ENCODE measurements around the gene WDR44.

Gene WDR44

GRCh38 chrX:118325453-118325852 lies 20.5 kb upstream of the WDR44 start:
- no peaks in the 10 kb centered on the region for H3K4me1 ChIP-seq (ENCODE audit: control insufficient read depth in 2 of 2, insufficient read depth in 1 of 2, low read depth in 1 of 2, low read length in 2 of 2)
- no peaks in the 10 kb centered on the region for H3K36me3 ChIP-seq (replicated peaks in 1 of 2; ENCODE audit: control insufficient read depth in 2 of 2, insufficient read depth in 2 of 2, low read length in 2 of 2)
- no peak overlapping the region for H2AFZ ChIP-seq (ENCODE audit: low read length)
- no peak overlapping the region for H3K27ac ChIP-seq (replicated peaks; ENCODE audit: low read length)
- DNase-seq (ENCODE audit: low spot score), result no peak
- no peak overlapping the region for H3K4me3 ChIP-seq (ENCODE audit: low read length in 2 of 2)
- H3K23ac ChIP-seq (ENCODE audit: low read depth, low read length, poor library complexity), result no peak overlapping the region
- no peaks in the 10 kb centered on the region for H3K9me3 ChIP-seq (replicated peaks in 1 of 2; ENCODE audit: control insufficient read depth in 2 of 2, insufficient read depth in 1 of 2, low read depth in 1 of 2, low read length in 2 of 2)
- no peak overlapping the region for H2BK5ac ChIP-seq (ENCODE audit: low read length)
- H3K9ac ChIP-seq (ENCODE audit: low read depth, low read length, poor library complexity), result no peak overlapping the region
- H4K8ac ChIP-seq (ENCODE audit: low read depth, low read length), result no peak overlapping the region
- no peak overlapping the region for H4K91ac ChIP-seq (ENCODE audit: low read depth, low read length, poor library complexity)
- H2AK5ac ChIP-seq (ENCODE audit: low read depth, low read length), result no peak overlapping the region
- H3K79me1 ChIP-seq (ENCODE audit: low read depth, low read length), result no peaks in the 10 kb centered on the region
- H2BK12ac ChIP-seq (ENCODE audit: low read length), result no peak overlapping the region
- no CpG with 5 or more reads among the region's 2 CpGs for WGBS, 2 donors (ENCODE audit: extremely low coverage in 2 of 2, insufficient read length in 2 of 2, insufficient replicate concordance in 1 of 2)
- no peak overlapping the region for H3K18ac ChIP-seq (ENCODE audit: low read length)
- H3K4ac ChIP-seq (ENCODE audit: low read length), result no peak overlapping the region
- H2BK15ac ChIP-seq (ENCODE audit: low read length), result no peak overlapping the region
- no peak overlapping the region for H3K14ac ChIP-seq (ENCODE audit: low read length)
- H3K27me3 ChIP-seq (ENCODE audit: control insufficient read depth in 3 of 3, insufficient read depth in 3 of 3, low read depth in 1 of 3, low read length in 3 of 3), result peaks cover 0 to 4% (median 0%) of the 10 kb centered on the region in 3 experiments
- H3K4me2 ChIP-seq (ENCODE audit: insufficient read depth, low read length, poor library complexity, severe bottlenecking), result no peak overlapping the region
- H2BK120ac ChIP-seq (ENCODE audit: low read depth, low read length), result no peak overlapping the region

- Histone ChIP-seq H4K8ac (ENCODE audit: low read depth, low read length) (no peak overlapping the region), H3K4me1 (ENCODE audit: control insufficient read depth in 2 of 2, insufficient read depth in 1 of 2, low read depth in 1 of 2, low read length in 2 of 2) (no peaks in the 10 kb centered on the region), H3K9ac (ENCODE audit: low read depth, low read length, poor library complexity) (no peak overlapping the region), H3K27me3 (ENCODE audit: control insufficient read depth in 3 of 3, insufficient read depth in 3 of 3, low read depth in 1 of 3, low read length in 3 of 3) (peaks cover 0 to 10% (median 0%) of the 10 kb centered on the region in 3 experiments), H3K23ac (ENCODE audit: low read depth, low read length, poor library complexity) (no peak overlapping the region), H2BK5ac (ENCODE audit: low read length) (no peak overlapping the region), H2BK15ac (ENCODE audit: low read length) (no peak overlapping the region), H2BK120ac (ENCODE audit: low read depth, low read length) (no peak overlapping the region), H4K91ac (ENCODE audit: low read depth, low read length, poor library complexity) (no peak overlapping the region), H2AK5ac (ENCODE audit: low read depth, low read length) (no peak overlapping the region), H3K4ac (ENCODE audit: low read length) (no peak overlapping the region), H3K18ac (ENCODE audit: low read length) (no peak overlapping the region), H2BK12ac (ENCODE audit: low read length) (no peak overlapping the region), H3K4me3 (ENCODE audit: low read length in 2 of 2) (no peak overlapping the region), H3K9me3 (replicated peaks in 1 of 2; ENCODE audit: control insufficient read depth in 2 of 2, insufficient read depth in 1 of 2, low read depth in 1 of 2, low read length in 2 of 2) (no peaks in the 10 kb centered on the region), H3K36me3 (replicated peaks in 1 of 2; ENCODE audit: control insufficient read depth in 2 of 2, insufficient read depth in 2 of 2, low read length in 2 of 2) (no peaks in the 10 kb centered on the region), H2AFZ (ENCODE audit: low read length) (no peak overlapping the region), H3K14ac (ENCODE audit: low read length) (no peak overlapping the region), H3K4me2 (ENCODE audit: insufficient read depth, low read length, poor library complexity, severe bottlenecking) (no peak overlapping the region), H3K27ac (replicated peaks; ENCODE audit: low read length) (no peak overlapping the region), H3K79me1 (ENCODE audit: low read depth, low read length) (no peaks in the 10 kb centered on the region)
- no peak for DNase-seq (ENCODE audit: low spot score)
- no CpG with 5 or more reads among the region's 3 CpGs for WGBS, 2 donors (ENCODE audit: extremely low coverage in 2 of 2, insufficient read length in 2 of 2, insufficient replicate concordance in 1 of 2)
Measured at GRCh38 chrX:118329175-118329574, 16.7 kb upstream of the WDR44 start.

GRCh38 chrX:118337687-118338086 lies 8.2 kb upstream of the WDR44 start:
- H4K91ac ChIP-seq (ENCODE audit: low read depth, low read length, poor library complexity), result no peak overlapping the region
- no CpG with 5 or more reads among the region's 2 CpGs for WGBS, 2 donors (ENCODE audit: extremely low coverage in 2 of 2, insufficient read length in 2 of 2, insufficient replicate concordance in 1 of 2)
- no peak overlapping the region for H2BK15ac ChIP-seq (ENCODE audit: low read length)
- no peaks in the 10 kb centered on the region for H3K9me3 ChIP-seq (replicated peaks in 1 of 2; ENCODE audit: control insufficient read depth in 2 of 2, insufficient read depth in 1 of 2, low read depth in 1 of 2, low read length in 2 of 2)
- H3K18ac ChIP-seq (ENCODE audit: low read length), result no peak overlapping the region
- no peak overlapping the region for H3K4me3 ChIP-seq (ENCODE audit: low read length in 2 of 2)
- no peak overlapping the region for H3K14ac ChIP-seq (ENCODE audit: low read length)
- no peaks in the 10 kb centered on the region for H3K79me1 ChIP-seq (ENCODE audit: low read depth, low read length)
- H2BK120ac ChIP-seq (ENCODE audit: low read depth, low read length), result no peak overlapping the region
- peaks cover 0 to 4% (median 0%) of the 10 kb centered on the region in 3 experiments for H3K27me3 ChIP-seq (ENCODE audit: control insufficient read depth in 3 of 3, insufficient read depth in 3 of 3, low read depth in 1 of 3, low read length in 3 of 3)
- H3K4ac ChIP-seq (ENCODE audit: low read length), result no peak overlapping the region
- no peak overlapping the region for H2BK5ac ChIP-seq (ENCODE audit: low read length)
- no peak overlapping the region for H3K4me2 ChIP-seq (ENCODE audit: insufficient read depth, low read length, poor library complexity, severe bottlenecking)
- H3K4me1 ChIP-seq (ENCODE audit: control insufficient read depth in 2 of 2, insufficient read depth in 1 of 2, low read depth in 1 of 2, low read length in 2 of 2), result no peaks in the 10 kb centered on the region
- no peaks in the 10 kb centered on the region for H3K36me3 ChIP-seq (replicated peaks in 1 of 2; ENCODE audit: control insufficient read depth in 2 of 2, insufficient read depth in 2 of 2, low read length in 2 of 2)
- no peak overlapping the region for H3K23ac ChIP-seq (ENCODE audit: low read depth, low read length, poor library complexity)
- DNase-seq (ENCODE audit: low spot score), result no peak
- H2BK12ac ChIP-seq (ENCODE audit: low read length), result no peak overlapping the region
- peak overlapping the region; percentile 9 for H2AFZ ChIP-seq (ENCODE audit: low read length)
- H3K9ac ChIP-seq (ENCODE audit: low read depth, low read length, poor library complexity), result no peak overlapping the region
- no peak overlapping the region for H3K27ac ChIP-seq (replicated peaks; ENCODE audit: low read length)
- no peak overlapping the region for H4K8ac ChIP-seq (ENCODE audit: low read depth, low read length)
- H2AK5ac ChIP-seq (ENCODE audit: low read depth, low read length), result no peak overlapping the region

GRCh38 chrX:118338930-118339329 lies 7.0 kb upstream of the WDR44 start:
- Histone ChIP-seq H2BK15ac (ENCODE audit: low read length) (no peak overlapping the region), H3K79me1 (ENCODE audit: low read depth, low read length) (no peaks in the 10 kb centered on the region), H3K4me1 (ENCODE audit: control insufficient read depth in 2 of 2, insufficient read depth in 1 of 2, low read depth in 1 of 2, low read length in 2 of 2) (no peaks in the 10 kb centered on the region), H3K18ac (ENCODE audit: low read length) (no peak overlapping the region), H2BK12ac (ENCODE audit: low read length) (no peak overlapping the region), H3K27me3 (ENCODE audit: control insufficient read depth in 3 of 3, insufficient read depth in 3 of 3, low read depth in 1 of 3, low read length in 3 of 3) (no peaks in the 10 kb centered on the region), H3K14ac (ENCODE audit: low read length) (no peak overlapping the region), H4K91ac (ENCODE audit: low read depth, low read length, poor library complexity) (no peak overlapping the region), H2AFZ (ENCODE audit: low read length) (no peak overlapping the region), H3K4me2 (ENCODE audit: insufficient read depth, low read length, poor library complexity, severe bottlenecking) (no peak overlapping the region), H3K27ac (replicated peaks; ENCODE audit: low read length) (no peak overlapping the region), H4K8ac (ENCODE audit: low read depth, low read length) (no peak overlapping the region), H3K9ac (ENCODE audit: low read depth, low read length, poor library complexity) (no peak overlapping the region), H3K36me3 (replicated peaks in 1 of 2; ENCODE audit: control insufficient read depth in 2 of 2, insufficient read depth in 2 of 2, low read length in 2 of 2) (no peaks in the 10 kb centered on the region), H3K9me3 (replicated peaks in 1 of 2; ENCODE audit: control insufficient read depth in 2 of 2, insufficient read depth in 1 of 2, low read depth in 1 of 2, low read length in 2 of 2) (no peaks in the 10 kb centered on the region), H2AK5ac (ENCODE audit: low read depth, low read length) (no peak overlapping the region), H3K23ac (ENCODE audit: low read depth, low read length, poor library complexity) (no peak overlapping the region), H3K4ac (ENCODE audit: low read length) (no peak overlapping the region), H3K4me3 (ENCODE audit: low read length in 2 of 2) (no peak overlapping the region), H2BK120ac (ENCODE audit: low read depth, low read length) (no peak overlapping the region), H2BK5ac (ENCODE audit: low read length) (no peak overlapping the region)
- no peak for DNase-seq (ENCODE audit: low spot score)
